Smooth muscle cell (in vitro differentiated cells): ENCODE results near the gene PTPN3. TPM values are rescaled to one million over a fixed set of nuclear protein-coding genes. Genes with fewer than 3 reads are reported as not detected.

ENCODE experiments used
- DNase-seq: peaks from one replicate; lab custom pipeline; 2025; ENCODE audit not compliant: unreplicated experiment; lab: John Stamatoyannopoulos, UW
- H2AFZ ChIP-seq: fragments of 200-600 bp; sonication (generic); 2 replicates; pipeline ENCODE4 v1.6.0; 2016; ENCODE audit warnings: antibody characterized with exemption, low read depth, mild to moderate bottlenecking
- H3F3A ChIP-seq: fragments of 200-600 bp; sonication (generic); 2 replicates; pipeline ENCODE4 v1.6.0; 2017; ENCODE audit warnings: antibody characterized with exemption, low read depth
- H3K27ac ChIP-seq: fragments of 200-600 bp; sonication (generic); 2 replicates; pipeline ENCODE4 v1.5.1; 2016; ENCODE audit warnings: low read depth, mild to moderate bottlenecking
- H3K27me3 ChIP-seq: fragments of 200-600 bp; sonication (generic); 2 replicates; pipeline ENCODE4 v1.6.1; 2016; ENCODE audit warnings: low read depth, mild to moderate bottlenecking
- H3K36me3 ChIP-seq: fragments of 200-600 bp; sonication (generic); 2 replicates; pipeline ENCODE4 v1.5.1; 2016; ENCODE audit warnings: low read depth
- H3K4me1 ChIP-seq: fragments of 200-600 bp; sonication (generic); 2 replicates; pipeline ENCODE4 v1.5.1; 2016; ENCODE audit warnings: low read depth
- H3K4me2 ChIP-seq: fragments of 200-600 bp; sonication (generic); 2 replicates; pipeline ENCODE4 v1.6.0; 2016; ENCODE audit warnings: mild to moderate bottlenecking
- H3K4me3 ChIP-seq: fragments of 200-600 bp; sonication (generic); 2 replicates; pipeline ENCODE4 v1.5.1; 2016; ENCODE audit warnings: mild to moderate bottlenecking
- H3K79me2 ChIP-seq: fragments of 200-600 bp; sonication (generic); 2 replicates; pipeline ENCODE4 v1.6.0; 2016; ENCODE audit warnings: low read depth, mild to moderate bottlenecking
- H3K9ac ChIP-seq: fragments of 200-600 bp; sonication (generic); 2 replicates; pipeline ENCODE4 v1.6.0; 2016; ENCODE audit warnings: low read depth
- H3K9me3 ChIP-seq: fragments of 200-600 bp; sonication (generic); replicated peaks from 2 replicates; pipeline ENCODE4 v1.5.1; 2016; ENCODE audit warnings: low read depth
- H4K20me1 ChIP-seq: fragments of 200-600 bp; sonication (generic); 2 replicates; pipeline ENCODE4 v1.6.0; 2016; ENCODE audit warnings: low read depth
- WGBS: methylation state at CpG from one replicate; pipeline ENCODE4 v1.1.7; 2016; ENCODE audit warnings: low lambda C conversion rate; 5-methylcytosine and 5-hydroxymethylcytosine counted together
- polyA plus RNA-seq: library from polyadenylated mRNA; unstranded; fragments of >200 nt; fragmentation: Nextera tagmentation; extraction: Ambion mirVana; gene quantifications from 2 replicates; pipeline ENCODE4 v1.2.1, GENCODE V29; 2016
- total RNA-seq: library from RNA; depleted of rRNA; stranded (reverse); fragments of >200 nt; gene quantifications from 2 replicates; pipeline ENCODE4 v1.2.3, GENCODE V29; 2014
- TF ChIP-seq, protein P1 (sequence below): fragments of 200-600 bp; sonication (generic); IDR thresholded peaks from 2 replicates; pipeline ENCODE4 v1.5.1; 2017; ENCODE audit warnings: borderline replicate concordance, mild to moderate bottlenecking, antibody characterized with exemption; ENCODE audit not compliant: insufficient read depth, poor library complexity, severe bottlenecking

PTPN3 gene
- total and polyA plus RNA-seq, 2 experiments from 2014 or later, result 2.2 to 5.5 TPM

DNA sequence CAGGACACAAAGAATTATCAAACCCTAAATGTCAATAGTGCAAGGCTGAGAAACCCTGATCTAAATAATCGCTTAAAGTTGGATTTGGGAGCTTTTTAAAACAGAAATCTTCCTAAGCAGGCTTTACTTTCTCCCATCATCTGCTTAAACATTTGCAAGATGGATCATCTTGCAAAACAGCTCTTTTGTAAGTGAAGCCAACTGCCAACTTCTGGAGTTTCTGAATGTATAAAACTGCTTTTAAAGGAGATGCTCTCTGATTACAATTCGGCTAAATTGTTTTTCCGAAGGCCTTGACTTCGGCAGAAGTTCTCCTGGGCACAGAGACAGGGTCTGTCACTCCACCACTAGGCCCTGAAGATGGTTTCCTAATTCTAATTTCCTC is 1.3 kb downstream of the PTPN3 start:
- WGBS, result 85% methylated on average over 4 of the region's 4 CpGs
- peak overlapping the region; percentile 91 for H3K4me2 ChIP-seq
- peak overlapping the region; percentile 61 for H3K4me3 ChIP-seq
- H3K36me3 ChIP-seq, result no peaks in the 10 kb centered on the region
- H3K9me3 ChIP-seq, result no peaks in the 10 kb centered on the region
- DNase-seq, result no peak
- no peak overlapping the region for H3K27ac ChIP-seq
- H4K20me1 ChIP-seq, result peaks cover 24% of the 10 kb centered on the region
- TF ChIP-seq, protein P1, sequence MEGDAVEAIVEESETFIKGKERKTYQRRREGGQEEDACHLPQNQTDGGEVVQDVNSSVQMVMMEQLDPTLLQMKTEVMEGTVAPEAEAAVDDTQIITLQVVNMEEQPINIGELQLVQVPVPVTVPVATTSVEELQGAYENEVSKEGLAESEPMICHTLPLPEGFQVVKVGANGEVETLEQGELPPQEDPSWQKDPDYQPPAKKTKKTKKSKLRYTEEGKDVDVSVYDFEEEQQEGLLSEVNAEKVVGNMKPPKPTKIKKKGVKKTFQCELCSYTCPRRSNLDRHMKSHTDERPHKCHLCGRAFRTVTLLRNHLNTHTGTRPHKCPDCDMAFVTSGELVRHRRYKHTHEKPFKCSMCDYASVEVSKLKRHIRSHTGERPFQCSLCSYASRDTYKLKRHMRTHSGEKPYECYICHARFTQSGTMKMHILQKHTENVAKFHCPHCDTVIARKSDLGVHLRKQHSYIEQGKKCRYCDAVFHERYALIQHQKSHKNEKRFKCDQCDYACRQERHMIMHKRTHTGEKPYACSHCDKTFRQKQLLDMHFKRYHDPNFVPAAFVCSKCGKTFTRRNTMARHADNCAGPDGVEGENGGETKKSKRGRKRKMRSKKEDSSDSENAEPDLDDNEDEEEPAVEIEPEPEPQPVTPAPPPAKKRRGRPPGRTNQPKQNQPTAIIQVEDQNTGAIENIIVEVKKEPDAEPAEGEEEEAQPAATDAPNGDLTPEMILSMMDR, result no peak
- H3K27me3 ChIP-seq, result peaks cover 67% of the 10 kb centered on the region
- no peak overlapping the region for H2AFZ ChIP-seq
- peaks cover 7% of the 10 kb centered on the region for H3K4me1 ChIP-seq
- peaks cover 5% of the 10 kb centered on the region for H3F3A ChIP-seq
- H3K9ac ChIP-seq, result no peak overlapping the region
- H3K79me2 ChIP-seq, result no peaks in the 10 kb centered on the region

DNA sequence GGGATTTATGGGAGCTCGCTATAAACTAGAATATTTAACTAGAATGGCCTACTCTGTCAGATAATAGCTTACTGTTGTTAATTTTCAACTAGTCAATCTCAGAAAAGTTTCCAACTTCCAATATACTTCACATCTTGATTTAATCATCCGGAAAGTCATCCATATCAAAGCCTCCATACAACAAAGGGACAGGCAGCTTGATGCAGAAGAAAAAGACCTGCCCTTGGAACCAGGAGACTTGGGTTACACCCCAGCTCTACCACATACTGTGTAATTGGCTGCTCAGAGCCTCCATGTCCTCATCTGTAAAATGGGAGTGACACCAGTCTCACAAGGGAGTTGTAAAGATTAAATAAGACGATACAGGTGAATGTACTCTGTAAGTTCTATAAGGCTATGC is 1.9 kb downstream of the PTPN3 start:
- peaks cover 30% of the 10 kb centered on the region for H4K20me1 ChIP-seq
- no peaks in the 10 kb centered on the region for H3K79me2 ChIP-seq
- no peaks in the 10 kb centered on the region for H3K9me3 ChIP-seq
- no peak overlapping the region for H2AFZ ChIP-seq
- no peak overlapping the region for H3K27ac ChIP-seq
- H3K9ac ChIP-seq, result no peak overlapping the region
- H3K36me3 ChIP-seq, result no peaks in the 10 kb centered on the region
- peak overlapping the region; percentile 22 for H3K4me3 ChIP-seq
- 98% methylated on average over 3 of the region's 3 CpGs for WGBS
- peaks cover 60% of the 10 kb centered on the region for H3K27me3 ChIP-seq
- peaks cover 7% of the 10 kb centered on the region for H3K4me1 ChIP-seq
- H3K4me2 ChIP-seq, result no peak overlapping the region
- TF ChIP-seq, protein P1, result no peak
- no peak for DNase-seq
- H3F3A ChIP-seq, result peaks cover 5% of the 10 kb centered on the region

DNA sequence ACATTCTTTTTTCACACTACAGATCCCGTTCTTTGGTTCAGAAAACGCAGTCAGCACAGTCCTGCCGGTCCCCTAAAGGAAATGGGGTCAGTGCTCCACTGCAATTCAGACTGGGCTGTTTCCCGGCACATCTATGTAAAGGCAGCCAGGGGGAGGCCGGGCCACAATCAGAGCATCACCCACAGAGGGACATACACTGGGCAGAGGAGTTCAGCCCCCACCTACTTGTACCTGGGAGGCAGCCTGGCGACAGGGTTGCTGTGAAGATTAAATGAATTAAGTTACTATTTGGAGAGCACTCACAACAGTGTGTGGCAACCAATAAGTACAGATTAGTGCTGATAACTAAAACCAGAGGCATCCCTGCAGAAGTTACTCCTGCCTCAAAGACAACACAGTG is 4.5 kb downstream of the PTPN3 start:
- Histone ChIP-seq H3K9me3 (no peaks in the 10 kb centered on the region), H3K36me3 (no peaks in the 10 kb centered on the region), H3K79me2 (no peaks in the 10 kb centered on the region), H3K4me2 (no peak overlapping the region), H3F3A (peaks cover 3% of the 10 kb centered on the region), H4K20me1 (peaks cover 33% of the 10 kb centered on the region), H3K27ac (no peak overlapping the region), H3K4me3 (no peak overlapping the region), H3K9ac (no peak overlapping the region), H3K27me3 (peaks cover 35% of the 10 kb centered on the region), H2AFZ (no peak overlapping the region), H3K4me1 (peaks cover 4% of the 10 kb centered on the region)
- no peak for DNase-seq
- TF ChIP-seq, protein P1, result no peak
- 88% methylated on average over 6 of the region's 6 CpGs for WGBS

DNA sequence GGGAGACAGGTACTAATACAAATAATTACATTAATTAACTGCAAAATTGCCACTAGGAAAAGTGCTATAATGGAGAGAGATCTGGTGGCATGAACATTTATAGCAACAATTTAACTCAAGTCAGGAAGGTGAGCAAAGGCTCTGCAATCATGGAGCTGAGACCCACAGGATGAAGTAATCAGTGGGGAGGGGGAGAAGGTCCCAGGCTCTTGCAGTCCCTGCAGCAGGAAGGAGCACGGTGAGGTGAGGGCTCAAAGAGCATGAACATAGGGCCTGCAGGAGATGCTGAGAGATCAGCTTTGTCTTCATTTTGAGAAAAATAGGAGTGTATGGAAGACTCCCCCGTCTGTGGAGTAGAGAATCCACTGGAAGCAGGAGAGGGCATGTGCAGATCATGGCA is 6.5 kb downstream of the PTPN3 start:
- whole genome bisulfite sequencing, result 82% methylated on average over 2 of the region's 2 CpGs
- peaks cover 43% of the 10 kb centered on the region for H4K20me1 ChIP-seq
- H3K36me3 ChIP-seq, result no peaks in the 10 kb centered on the region
- H3K27ac ChIP-seq, result no peak overlapping the region
- H3K27me3 ChIP-seq, result peaks cover 20% of the 10 kb centered on the region
- no peak overlapping the region for H3K4me3 ChIP-seq
- TF ChIP-seq, protein P1, result no peak
- no peak for DNase-seq
- no peak overlapping the region for H3K4me2 ChIP-seq
- no peaks in the 10 kb centered on the region for H3K79me2 ChIP-seq
- no peaks in the 10 kb centered on the region for H3F3A ChIP-seq
- H3K9me3 ChIP-seq, result no peaks in the 10 kb centered on the region
- no peaks in the 10 kb centered on the region for H3K4me1 ChIP-seq
- H2AFZ ChIP-seq, result no peak overlapping the region
- H3K9ac ChIP-seq, result no peak overlapping the region
